Suprapubic skin (tissue), 3 donors: ENCODE measurements around the gene CCBE1.

Experiments used
- POLR2AphosphoS5 ChIP-seq, 3 donors: sonication (generic); formaldehyde crosslinking; IDR thresholded peaks; one replicate each; pipeline ENCODE4 v1.6.1; 2017; ENCODE audit warnings: antibody characterized with exemption in 3 of 3
- TF ChIP-seq, protein P1 (sequence below), 2 donors: fragments of 200-600 bp in 1 of 2; fragments of 450-650 bp in 1 of 2; sonication (generic) in 1 of 2; IDR thresholded peaks; one replicate each; pipeline ENCODE4 v1.5.1; 2016 to 2019; ENCODE audit warnings: antibody characterized with exemption in 2 of 2, mild to moderate bottlenecking in 1 of 2, moderate library complexity in 1 of 2

DNA sequence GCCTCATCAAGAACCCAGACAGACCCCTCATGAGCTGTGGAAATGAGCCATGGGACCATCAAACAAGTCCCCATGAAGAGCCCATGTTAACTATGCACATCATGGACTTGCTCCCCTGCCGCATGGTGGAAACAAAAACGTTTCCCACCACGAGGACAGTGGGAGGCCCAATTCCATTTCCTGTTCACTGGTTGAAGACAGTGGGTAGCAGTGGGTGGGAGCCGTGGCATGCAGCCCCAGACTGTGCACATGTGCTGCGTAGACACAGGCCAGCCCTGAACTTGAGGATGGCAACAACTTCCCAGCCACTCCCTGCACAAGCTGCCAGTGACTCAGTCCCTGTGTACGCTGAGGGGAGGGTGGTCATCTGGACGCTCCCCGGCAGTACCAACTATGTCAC, 229.7 kb downstream of the CCBE1 start:
- TF ChIP-seq, protein P1, sequence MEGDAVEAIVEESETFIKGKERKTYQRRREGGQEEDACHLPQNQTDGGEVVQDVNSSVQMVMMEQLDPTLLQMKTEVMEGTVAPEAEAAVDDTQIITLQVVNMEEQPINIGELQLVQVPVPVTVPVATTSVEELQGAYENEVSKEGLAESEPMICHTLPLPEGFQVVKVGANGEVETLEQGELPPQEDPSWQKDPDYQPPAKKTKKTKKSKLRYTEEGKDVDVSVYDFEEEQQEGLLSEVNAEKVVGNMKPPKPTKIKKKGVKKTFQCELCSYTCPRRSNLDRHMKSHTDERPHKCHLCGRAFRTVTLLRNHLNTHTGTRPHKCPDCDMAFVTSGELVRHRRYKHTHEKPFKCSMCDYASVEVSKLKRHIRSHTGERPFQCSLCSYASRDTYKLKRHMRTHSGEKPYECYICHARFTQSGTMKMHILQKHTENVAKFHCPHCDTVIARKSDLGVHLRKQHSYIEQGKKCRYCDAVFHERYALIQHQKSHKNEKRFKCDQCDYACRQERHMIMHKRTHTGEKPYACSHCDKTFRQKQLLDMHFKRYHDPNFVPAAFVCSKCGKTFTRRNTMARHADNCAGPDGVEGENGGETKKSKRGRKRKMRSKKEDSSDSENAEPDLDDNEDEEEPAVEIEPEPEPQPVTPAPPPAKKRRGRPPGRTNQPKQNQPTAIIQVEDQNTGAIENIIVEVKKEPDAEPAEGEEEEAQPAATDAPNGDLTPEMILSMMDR (IDR thresholded peaks at IDR 0.05) = no peak
- TF ChIP-seq POLR2AphosphoS5 (IDR thresholded peaks at IDR 0.05) = no peak
